MM.1S (cell line): Measurements from ENCODE around the gene FRAT2.

Experiments used
- DNase-seq: peaks from one replicate; pipeline ENCODE4 v3.0.0-alpha.2; 2015
- H2AFZ ChIP-seq: fragments of 300-600 bp; sonication (generic); 2 replicates; pipeline ENCODE4 v1.6.0; 2016; ENCODE audit warnings: antibody characterized with exemption, low read length
- H3F3A ChIP-seq: fragments of 300-600 bp; sonication (generic); 2 replicates; pipeline ENCODE4 v1.6.1; 2016; ENCODE audit warnings: mild to moderate bottlenecking, antibody characterized with exemption, low read length, moderate library complexity, mixed read lengths; ENCODE audit not compliant: insufficient read depth
- H3K27ac ChIP-seq: fragments of 300-600 bp; sonication (generic); 2 replicates; pipeline ENCODE4 v1.5.1; 2016; ENCODE audit warnings: mild to moderate bottlenecking, low read length
- H3K27me3 ChIP-seq: fragments of 300-600 bp; sonication (generic); replicated peaks from 2 replicates; pipeline ENCODE4 v1.6.0; 2016; ENCODE audit warnings: low read length; ENCODE audit not compliant: insufficient read depth
- H3K36me3 ChIP-seq: fragments of 300-600 bp; sonication (generic); replicated peaks from 2 replicates; pipeline ENCODE4 v1.6.1; 2016; ENCODE audit warnings: mild to moderate bottlenecking, low read length, mixed read lengths; ENCODE audit not compliant: insufficient read depth
- H3K4me1 ChIP-seq: fragments of 300-600 bp; sonication (generic); 2 replicates; pipeline ENCODE4 v1.6.1; 2016; ENCODE audit warnings: low read length, mixed read lengths
- H3K4me2 ChIP-seq: fragments of 300-600 bp; sonication (generic); 2 replicates; pipeline ENCODE4 v1.6.0; 2016; ENCODE audit warnings: low read depth, low read length
- H3K4me3 ChIP-seq: fragments of 300-600 bp; sonication (generic); 2 replicates; pipeline ENCODE4 v1.5.1; 2016; ENCODE audit warnings: low read length, mixed read lengths
- H3K79me2 ChIP-seq: fragments of 300-600 bp; sonication (generic); 2 replicates; pipeline ENCODE4 v1.6.1; 2016; ENCODE audit warnings: mixed run types, low read length, mixed read lengths
- H3K9ac ChIP-seq: fragments of 300-600 bp; sonication (generic); 2 replicates; pipeline ENCODE4 v1.6.1; 2016; ENCODE audit warnings: low read length, mixed read lengths
- H3K9me2 ChIP-seq: fragments of 300-600 bp; sonication (generic); replicated peaks from 2 replicates; pipeline ENCODE4 v1.6.1; 2016; ENCODE audit warnings: mild to moderate bottlenecking, low read length, mixed read lengths; ENCODE audit not compliant: insufficient read depth
- H3K9me3 ChIP-seq: fragments of 300-600 bp; sonication (generic); replicated peaks from 2 replicates; pipeline ENCODE4 v1.6.1; 2016; ENCODE audit warnings: mild to moderate bottlenecking, low read length, mixed read lengths; ENCODE audit not compliant: insufficient read depth
- H4K20me1 ChIP-seq: fragments of 300-600 bp; sonication (generic); 2 replicates; pipeline ENCODE4 v1.6.1; 2016; ENCODE audit warnings: mild to moderate bottlenecking, low read length, moderate library complexity, mixed read lengths; ENCODE audit not compliant: insufficient read depth
- CTCF ChIP-seq: fragments of 300-600 bp; sonication (generic); IDR thresholded peaks from 2 replicates; pipeline ENCODE4 v1.5.1; 2016; ENCODE audit warnings: antibody characterized with exemption, low read length, mixed read lengths
- EZH2 ChIP-seq: fragments of 300-600 bp; sonication (generic); optimal IDR thresholded peaks from 2 replicates; pipeline ENCODE3; 2017; ENCODE audit warnings: low read depth, mild to moderate bottlenecking, antibody characterized with exemption, low read length, mixed read lengths
- EZH2phosphoT487 ChIP-seq: fragments of 300-600 bp; sonication (generic); IDR thresholded peaks from 2 replicates; pipeline ENCODE4 v1.6.1; 2018; ENCODE audit warnings: antibody characterized with exemption, low read length

Gene FRAT2

DNA sequence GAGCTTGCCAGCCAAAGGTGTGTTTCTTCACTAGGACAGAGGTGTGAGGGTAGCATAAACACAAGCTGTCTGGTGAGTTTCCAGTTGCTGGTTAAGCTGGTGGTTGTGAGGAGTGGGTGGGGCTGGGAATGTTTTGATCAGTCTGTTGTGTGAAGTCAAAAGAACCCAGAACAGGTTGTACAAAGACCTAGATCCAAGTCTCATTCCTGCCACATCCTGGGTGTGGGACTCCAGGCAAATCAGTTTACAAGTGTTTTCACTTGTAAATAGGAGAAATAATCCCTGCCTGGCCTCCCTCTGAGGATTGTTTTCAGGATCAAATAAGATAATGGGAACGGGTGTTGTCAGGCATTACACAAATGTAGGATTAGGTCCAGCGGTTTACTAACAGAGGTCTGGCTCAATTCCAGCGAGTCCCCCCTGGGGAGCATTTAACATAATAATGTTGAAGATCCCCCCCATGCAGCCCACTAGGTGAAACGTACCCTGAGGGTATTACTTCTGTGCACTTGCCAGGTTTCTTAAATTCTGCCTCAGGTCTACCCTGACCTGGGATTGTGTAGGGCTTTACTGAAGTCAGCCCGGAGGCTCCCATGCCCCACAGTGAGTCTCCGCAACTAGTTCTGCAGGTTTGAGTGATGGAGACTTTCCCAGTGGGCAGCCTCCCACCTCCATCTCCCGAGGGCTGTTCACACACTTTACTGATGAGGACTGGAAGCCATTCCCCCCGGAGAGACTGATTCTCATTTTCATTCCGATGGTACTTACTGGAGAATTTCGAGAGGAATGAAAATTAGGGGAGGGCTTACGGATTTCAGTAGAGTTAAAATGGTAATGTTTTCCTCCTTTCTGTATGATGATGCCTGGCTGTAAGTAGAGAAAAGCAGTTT lies 2.7 kb upstream of the FRAT2 start:
- no peak for DNase-seq
- Histone ChIP-seq H3K27me3 (peaks cover 29% of the 10 kb centered on the region), H3K27ac (no peak overlapping the region), H3K36me3 (no peaks in the 10 kb centered on the region), H3K4me3 (no peak overlapping the region), H4K20me1 (no peaks in the 10 kb centered on the region), H2AFZ (no peak overlapping the region), H3K9me3 (no peaks in the 10 kb centered on the region), H3K4me2 (no peak overlapping the region), H3K4me1 (peaks cover 7% of the 10 kb centered on the region; the same call in 1 of the 2 replicates), H3K79me2 (peaks cover 10% of the 10 kb centered on the region), H3K9me2 (no peaks in the 10 kb centered on the region), H3K9ac (no peak overlapping the region), H3F3A (no peaks in the 10 kb centered on the region)
- TF ChIP-seq EZH2phosphoT487 (no peak), CTCF (no peak), EZH2 (no peak)

GRCh38 chr10:97336446-97336845 lies 1.9 kb upstream of the FRAT2 start:
- Histone ChIP-seq H4K20me1 (no peaks in the 10 kb centered on the region), H3K9me3 (no peaks in the 10 kb centered on the region), H3K36me3 (no peaks in the 10 kb centered on the region), H2AFZ (no peak overlapping the region), H3K9me2 (no peaks in the 10 kb centered on the region), H3K79me2 (peaks cover 10% of the 10 kb centered on the region), H3K4me2 (no peak overlapping the region), H3K27me3 (peaks cover 29% of the 10 kb centered on the region), H3K9ac (no peak overlapping the region), H3K4me3 (no peak overlapping the region), H3F3A (no peaks in the 10 kb centered on the region), H3K4me1 (peaks cover 7% of the 10 kb centered on the region; the same call in 1 of the 2 replicates), H3K27ac (no peak overlapping the region)
- no peak for DNase-seq
- no peak for TF ChIP-seq EZH2phosphoT487
- no peak for TF ChIP-seq EZH2
- TF ChIP-seq CTCF = no peak

DNA sequence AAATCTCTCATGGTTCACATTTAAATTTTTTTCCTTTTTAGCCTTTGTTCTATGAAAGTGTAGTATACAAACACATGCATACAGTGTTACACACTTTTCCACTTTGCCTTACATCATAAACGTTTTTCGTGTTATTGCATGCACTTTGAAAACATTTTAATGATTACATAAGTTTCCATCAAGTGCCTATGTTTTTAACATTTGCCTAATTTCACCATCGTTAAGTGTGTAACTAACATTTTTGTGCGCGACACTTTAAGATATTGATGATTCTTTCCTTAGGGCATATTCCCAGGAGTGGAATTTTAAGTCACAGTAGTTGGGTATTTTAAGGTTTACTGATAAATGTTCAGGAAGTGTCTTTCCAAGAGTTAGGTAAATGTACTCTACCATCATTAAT lies 1.5 kb upstream of the FRAT2 start:
- H3K79me2 ChIP-seq = peaks cover 10% of the 10 kb centered on the region
- no peaks in the 10 kb centered on the region for H3K9me3 ChIP-seq
- no peaks in the 10 kb centered on the region for H3K9me2 ChIP-seq
- no peaks in the 10 kb centered on the region for H3F3A ChIP-seq
- peaks cover 7% of the 10 kb centered on the region; the same call in 1 of the 2 replicates for H3K4me1 ChIP-seq
- H2AFZ ChIP-seq = no peak overlapping the region
- H3K4me3 ChIP-seq = no peak overlapping the region
- TF ChIP-seq CTCF = no peak
- no peak for TF ChIP-seq EZH2
- no peak for TF ChIP-seq EZH2phosphoT487
- H3K27me3 ChIP-seq = peaks cover 29% of the 10 kb centered on the region
- H3K36me3 ChIP-seq = no peaks in the 10 kb centered on the region
- DNase-seq = no peak
- no peak overlapping the region for H3K4me2 ChIP-seq
- no peak overlapping the region for H3K9ac ChIP-seq
- no peaks in the 10 kb centered on the region for H4K20me1 ChIP-seq
- no peak overlapping the region for H3K27ac ChIP-seq
